K562 (cell line): ENCODE data around the gene SLC2A10.

ENCODE experiments used
- NFIC ChIP-seq: fragments of 450-650 bp; IDR thresholded peaks from 2 replicates; pipeline ENCODE4 v1.6.1; 2017; ENCODE audit warnings: mild to moderate bottlenecking, inconsistent platforms
- TF ChIP-seq, protein P1 (sequence below): IDR thresholded peaks from 3 replicates; pipeline ENCODE4 v1.6.1; 2011; ENCODE audit warnings: borderline replicate concordance, mild to moderate bottlenecking; ENCODE audit not compliant: insufficient read length, insufficient read depth

DNA sequence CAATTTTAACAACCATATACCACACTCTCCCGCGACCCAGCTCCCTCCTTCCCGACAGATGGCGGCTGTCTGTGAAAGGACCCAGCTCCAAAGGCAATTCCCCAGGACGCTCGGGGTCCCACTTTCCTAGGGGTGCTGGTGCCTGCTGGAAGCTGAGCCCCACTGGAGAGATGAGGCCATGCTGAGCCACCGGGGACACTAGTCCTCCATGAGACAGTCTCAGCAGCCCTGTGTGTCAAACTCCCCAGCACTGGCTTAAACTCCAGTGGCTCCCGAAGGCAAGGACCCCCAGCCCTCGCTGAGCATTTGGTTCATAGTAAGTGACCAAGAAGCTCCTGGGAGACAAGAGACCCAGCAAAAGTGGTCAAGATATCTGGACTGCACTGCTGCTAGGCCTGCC lies 52.1 kb downstream of the SLC2A10 start:
- TF ChIP-seq, protein P1, sequence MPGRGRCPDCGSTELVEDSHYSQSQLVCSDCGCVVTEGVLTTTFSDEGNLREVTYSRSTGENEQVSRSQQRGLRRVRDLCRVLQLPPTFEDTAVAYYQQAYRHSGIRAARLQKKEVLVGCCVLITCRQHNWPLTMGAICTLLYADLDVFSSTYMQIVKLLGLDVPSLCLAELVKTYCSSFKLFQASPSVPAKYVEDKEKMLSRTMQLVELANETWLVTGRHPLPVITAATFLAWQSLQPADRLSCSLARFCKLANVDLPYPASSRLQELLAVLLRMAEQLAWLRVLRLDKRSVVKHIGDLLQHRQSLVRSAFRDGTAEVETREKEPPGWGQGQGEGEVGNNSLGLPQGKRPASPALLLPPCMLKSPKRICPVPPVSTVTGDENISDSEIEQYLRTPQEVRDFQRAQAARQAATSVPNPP: no peak
- no peak for TF ChIP-seq NFIC
